GM12878 (cell line): ENCODE measurements around the gene BICRAL.

Source experiments
- CEBPB ChIP-seq, 2 experiments: fragments of 150-350 bp in 1 of 2; IDR thresholded peaks; 2 replicates each; pipeline ENCODE4 v1.6.1; 2012 to 2014; ENCODE audit warnings: low read depth in 2 of 2, low read length in 2 of 2, borderline replicate concordance in 1 of 2, inconsistent platforms in 1 of 2
- MXI1 ChIP-seq: fragments of 150-350 bp; IDR thresholded peaks from 2 replicates; pipeline ENCODE4 v1.6.1; 2011; ENCODE audit warnings: low read depth, mild to moderate bottlenecking, inconsistent platforms, low read length, improper control_type of control experiment
- SMARCA5 ChIP-seq: fragments of 450-650 bp; IDR thresholded peaks from 2 replicates; pipeline ENCODE4 v1.6.1; 2017; ENCODE audit warnings: mild to moderate bottlenecking
- SREBF1 ChIP-seq: IDR thresholded peaks from 2 replicates; pipeline ENCODE4 v1.6.1; 2012; ENCODE audit warnings: mild to moderate bottlenecking, low read length
- SRF ChIP-seq, 2 experiments: IDR thresholded peaks; 2 replicates each; pipeline ENCODE4 v1.6.1; 2011; ENCODE audit warnings: low read depth in 2 of 2, low read length in 2 of 2, mild to moderate bottlenecking in 1 of 2, moderate library complexity in 1 of 2
- TF ChIP-seq, protein P1 (sequence below): IDR thresholded peaks from 2 replicates; pipeline ENCODE4 v1.6.1; 2012; ENCODE audit warnings: low read depth, low read length, improper control_type of control experiment
- TF ChIP-seq, protein P2 (sequence below), 3 experiments: IDR thresholded peaks in 2 of 3; conservative IDR thresholded peaks in 1 of 3; 2 replicates each; pipeline ENCODE4 v1.5.1; 2011; ENCODE audit warnings: low read depth in 3 of 3, low read length in 3 of 3, mild to moderate bottlenecking in 3 of 3, control low read depth in 2 of 3, moderate library complexity in 2 of 3, inconsistent platforms in 1 of 3, mixed read lengths in 1 of 3; ENCODE audit not compliant: control insufficient read depth in 2 of 3, insufficient read depth in 1 of 3; ENCODE audit errors: extremely low read depth in 1 of 3
- TF ChIP-seq, protein P3 (sequence below): fragments of 450-650 bp; formaldehyde crosslinking; IDR thresholded peaks from 2 replicates; pipeline ENCODE4 v1.4.0; 2020; ENCODE audit warnings: mild to moderate bottlenecking, moderate library complexity

DNA sequence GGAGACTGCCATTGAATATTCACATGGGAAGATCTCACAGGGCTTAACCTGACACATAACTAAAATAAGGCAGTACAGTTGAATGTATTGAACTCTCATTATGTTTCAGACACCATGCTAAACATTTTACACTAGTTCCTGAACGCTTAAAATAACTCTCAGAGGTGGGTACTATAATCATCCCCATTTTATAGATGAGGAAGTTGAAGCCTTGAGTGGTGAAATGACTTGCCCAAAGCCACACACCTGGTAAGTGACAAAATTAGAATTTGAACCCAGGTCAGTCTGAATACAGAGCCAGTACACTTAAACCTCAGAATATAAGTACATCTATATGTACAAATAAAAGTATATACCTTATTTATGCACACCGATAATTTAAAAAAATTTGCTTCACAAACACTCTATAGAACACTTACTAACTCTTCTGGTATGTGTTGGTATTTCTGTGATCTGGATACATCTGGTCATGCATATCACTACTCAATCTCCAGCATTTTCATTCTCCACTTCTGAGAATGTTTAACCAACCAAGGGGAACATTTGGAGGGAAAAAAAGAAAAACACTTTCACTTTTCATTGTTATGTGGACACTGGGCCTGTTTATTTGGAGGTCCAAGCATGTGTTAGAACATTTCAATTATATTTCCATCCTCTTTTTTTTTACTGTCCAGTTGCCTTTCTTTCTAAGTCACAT is 4.6 kb upstream of the BICRAL start:
- TF ChIP-seq SREBF1 (no peak), MXI1 (no peak), CEBPB (IDR thresholded peaks at IDR 0.05; ENCODE audit: borderline replicate concordance in 1 of 2, low read depth in 2 of 2, low read length in 2 of 2) (peak in 1 of 2 experiments; percentile 50; a peak in 1 of 4 replicates), SRF (IDR thresholded peaks at IDR 0.05; ENCODE audit: low read depth in 2 of 2, low read length in 2 of 2) (0 out of 4 replicates have a peak, but pooled peaks of 1 of the 2 experiments have one; percentile 22), SMARCA5 (no peak)
- TF ChIP-seq, protein P1, sequence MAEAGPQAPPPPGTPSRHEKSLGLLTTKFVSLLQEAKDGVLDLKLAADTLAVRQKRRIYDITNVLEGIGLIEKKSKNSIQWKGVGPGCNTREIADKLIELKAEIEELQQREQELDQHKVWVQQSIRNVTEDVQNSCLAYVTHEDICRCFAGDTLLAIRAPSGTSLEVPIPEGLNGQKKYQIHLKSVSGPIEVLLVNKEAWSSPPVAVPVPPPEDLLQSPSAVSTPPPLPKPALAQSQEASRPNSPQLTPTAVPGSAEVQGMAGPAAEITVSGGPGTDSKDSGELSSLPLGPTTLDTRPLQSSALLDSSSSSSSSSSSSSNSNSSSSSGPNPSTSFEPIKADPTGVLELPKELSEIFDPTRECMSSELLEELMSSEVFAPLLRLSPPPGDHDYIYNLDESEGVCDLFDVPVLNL, result no peak
- TF ChIP-seq, protein P2, sequence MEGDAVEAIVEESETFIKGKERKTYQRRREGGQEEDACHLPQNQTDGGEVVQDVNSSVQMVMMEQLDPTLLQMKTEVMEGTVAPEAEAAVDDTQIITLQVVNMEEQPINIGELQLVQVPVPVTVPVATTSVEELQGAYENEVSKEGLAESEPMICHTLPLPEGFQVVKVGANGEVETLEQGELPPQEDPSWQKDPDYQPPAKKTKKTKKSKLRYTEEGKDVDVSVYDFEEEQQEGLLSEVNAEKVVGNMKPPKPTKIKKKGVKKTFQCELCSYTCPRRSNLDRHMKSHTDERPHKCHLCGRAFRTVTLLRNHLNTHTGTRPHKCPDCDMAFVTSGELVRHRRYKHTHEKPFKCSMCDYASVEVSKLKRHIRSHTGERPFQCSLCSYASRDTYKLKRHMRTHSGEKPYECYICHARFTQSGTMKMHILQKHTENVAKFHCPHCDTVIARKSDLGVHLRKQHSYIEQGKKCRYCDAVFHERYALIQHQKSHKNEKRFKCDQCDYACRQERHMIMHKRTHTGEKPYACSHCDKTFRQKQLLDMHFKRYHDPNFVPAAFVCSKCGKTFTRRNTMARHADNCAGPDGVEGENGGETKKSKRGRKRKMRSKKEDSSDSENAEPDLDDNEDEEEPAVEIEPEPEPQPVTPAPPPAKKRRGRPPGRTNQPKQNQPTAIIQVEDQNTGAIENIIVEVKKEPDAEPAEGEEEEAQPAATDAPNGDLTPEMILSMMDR (IDR thresholded peaks at IDR 0.05 in 2 of 3, conservative IDR thresholded peaks at IDR 0.05 in 1 of 3; ENCODE audit: control insufficient read depth in 2 of 3, extremely low read depth in 1 of 3, insufficient read depth in 1 of 3, low read depth in 3 of 3, low read length in 3 of 3), result no peak
- TF ChIP-seq, protein P3, sequence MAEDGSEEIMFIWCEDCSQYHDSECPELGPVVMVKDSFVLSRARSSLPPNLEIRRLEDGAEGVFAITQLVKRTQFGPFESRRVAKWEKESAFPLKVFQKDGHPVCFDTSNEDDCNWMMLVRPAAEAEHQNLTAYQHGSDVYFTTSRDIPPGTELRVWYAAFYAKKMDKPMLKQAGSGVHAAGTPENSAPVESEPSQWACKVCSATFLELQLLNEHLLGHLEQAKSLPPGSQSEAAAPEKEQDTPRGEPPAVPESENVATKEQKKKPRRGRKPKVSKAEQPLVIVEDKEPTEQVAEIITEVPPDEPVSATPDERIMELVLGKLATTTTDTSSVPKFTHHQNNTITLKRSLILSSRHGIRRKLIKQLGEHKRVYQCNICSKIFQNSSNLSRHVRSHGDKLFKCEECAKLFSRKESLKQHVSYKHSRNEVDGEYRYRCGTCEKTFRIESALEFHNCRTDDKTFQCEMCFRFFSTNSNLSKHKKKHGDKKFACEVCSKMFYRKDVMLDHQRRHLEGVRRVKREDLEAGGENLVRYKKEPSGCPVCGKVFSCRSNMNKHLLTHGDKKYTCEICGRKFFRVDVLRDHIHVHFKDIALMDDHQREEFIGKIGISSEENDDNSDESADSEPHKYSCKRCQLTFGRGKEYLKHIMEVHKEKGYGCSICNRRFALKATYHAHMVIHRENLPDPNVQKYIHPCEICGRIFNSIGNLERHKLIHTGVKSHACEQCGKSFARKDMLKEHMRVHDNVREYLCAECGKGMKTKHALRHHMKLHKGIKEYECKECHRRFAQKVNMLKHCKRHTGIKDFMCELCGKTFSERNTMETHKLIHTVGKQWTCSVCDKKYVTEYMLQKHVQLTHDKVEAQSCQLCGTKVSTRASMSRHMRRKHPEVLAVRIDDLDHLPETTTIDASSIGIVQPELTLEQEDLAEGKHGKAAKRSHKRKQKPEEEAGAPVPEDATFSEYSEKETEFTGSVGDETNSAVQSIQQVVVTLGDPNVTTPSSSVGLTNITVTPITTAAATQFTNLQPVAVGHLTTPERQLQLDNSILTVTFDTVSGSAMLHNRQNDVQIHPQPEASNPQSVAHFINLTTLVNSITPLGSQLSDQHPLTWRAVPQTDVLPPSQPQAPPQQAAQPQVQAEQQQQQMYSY (CRISPR knock-in tag), result no peak
